Eye (tissue), 1 donor: ENCODE results near the gene KCNJ18.
"Not testable (repeated sequence)": the region's sequence is repeated elsewhere in the genome, so short reads cannot be mapped to it uniquely, and the experiment has no call there.

ENCODE experiments used
- DNase-seq: peaks from one replicate; pipeline ENCODE4 v3.0.0-alpha.2; 2015

KCNJ18 gene

GRCh38 chr17:21705021-21705601, 12.8 kb downstream of the KCNJ18 start:
- no peak for DNase-seq

GRCh38 chr17:21705746-21706145, 13.4 kb downstream of the KCNJ18 start:
- DNase-seq, result not testable (repeated sequence)

- not testable (repeated sequence) for DNase-seq
Measured at GRCh38 chr17:21706546-21706945, 14.2 kb downstream of the KCNJ18 start.

- not testable (repeated sequence) for DNase-seq
Measured at GRCh38 chr17:21707131-21707530, 14.8 kb downstream of the KCNJ18 start.

GRCh38 chr17:21707711-21708611, 15.6 kb downstream of the KCNJ18 start:
- DNase-seq, result not testable (repeated sequence)

GRCh38 chr17:21708612-21709535, 16.6 kb downstream of the KCNJ18 start:
- DNase-seq, result not testable (repeated sequence)

GRCh38 chr17:21709994-21710393, 17.7 kb downstream of the KCNJ18 start:
- DNase-seq, result not testable (repeated sequence)

- not testable (repeated sequence) for DNase-seq
Measured at GRCh38 chr17:21710486-21710885, 18.2 kb downstream of the KCNJ18 start.

- no peak for DNase-seq
Measured at GRCh38 chr17:21711182-21711581, 18.9 kb downstream of the KCNJ18 start.

GRCh38 chr17:21713020-21713419, 20.7 kb downstream of the KCNJ18 start:
- not testable (repeated sequence) for DNase-seq

- not testable (repeated sequence) for DNase-seq
Measured at GRCh38 chr17:21713631-21714030, 21.3 kb downstream of the KCNJ18 start.

GRCh38 chr17:21714676-21715075, 22.4 kb downstream of the KCNJ18 start:
- DNase-seq, result not testable (repeated sequence)

GRCh38 chr17:21715877-21716276, 23.6 kb downstream of the KCNJ18 start:
- DNase-seq, result not testable (repeated sequence)

- DNase-seq, result not testable (repeated sequence)
Measured at GRCh38 chr17:21718971-21719370, 26.6 kb downstream of the KCNJ18 start.

GRCh38 chr17:21719511-21720226, 27.3 kb downstream of the KCNJ18 start:
- not testable (repeated sequence) for DNase-seq

GRCh38 chr17:21720566-21720965, 28.2 kb downstream of the KCNJ18 start:
- DNase-seq, result not testable (repeated sequence)

GRCh38 chr17:21722268-21722667, 29.9 kb downstream of the KCNJ18 start:
- DNase-seq, result not testable (repeated sequence)

- not testable (repeated sequence) for DNase-seq
Measured at GRCh38 chr17:21724216-21725006, 32.1 kb downstream of the KCNJ18 start.

- not testable (repeated sequence) for DNase-seq
Measured at GRCh38 chr17:21731076-21731475, 38.8 kb downstream of the KCNJ18 start.

- not testable (repeated sequence) for DNase-seq
Measured at GRCh38 chr17:21733931-21734330, 41.6 kb downstream of the KCNJ18 start.

- not testable (repeated sequence) for DNase-seq
Measured at GRCh38 chr17:21735814-21736213, 43.5 kb downstream of the KCNJ18 start.
